Measurements from ENCODE around the gene GMNN.
"Not testable (repeated sequence)": the region's sequence is repeated elsewhere in the genome, so short reads cannot be mapped to it uniquely, and the experiment has no call there.

GMNN gene

DNA sequence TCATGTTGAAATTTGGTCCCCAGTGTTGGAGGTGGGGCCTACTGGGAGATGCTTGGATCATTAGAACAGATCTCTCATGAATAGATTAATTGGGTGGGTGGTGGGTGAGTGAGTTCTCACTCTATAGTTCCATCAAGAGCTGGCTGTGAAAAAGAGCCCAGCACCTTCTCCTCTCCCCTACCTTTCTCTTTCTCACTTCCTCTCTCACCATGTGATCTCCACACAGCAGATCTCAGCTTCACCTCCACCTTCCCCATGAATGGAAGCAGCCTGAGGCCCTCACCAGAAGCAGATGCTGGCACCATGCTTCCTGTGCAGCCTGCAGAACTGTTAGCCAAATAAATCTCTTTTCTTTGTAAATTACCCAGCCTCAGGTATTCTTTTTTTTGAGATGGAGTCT lies 12.9 kb upstream of the GMNN start:
- no peak for DNase-seq (ENCODE audit: low read depth)

DNA sequence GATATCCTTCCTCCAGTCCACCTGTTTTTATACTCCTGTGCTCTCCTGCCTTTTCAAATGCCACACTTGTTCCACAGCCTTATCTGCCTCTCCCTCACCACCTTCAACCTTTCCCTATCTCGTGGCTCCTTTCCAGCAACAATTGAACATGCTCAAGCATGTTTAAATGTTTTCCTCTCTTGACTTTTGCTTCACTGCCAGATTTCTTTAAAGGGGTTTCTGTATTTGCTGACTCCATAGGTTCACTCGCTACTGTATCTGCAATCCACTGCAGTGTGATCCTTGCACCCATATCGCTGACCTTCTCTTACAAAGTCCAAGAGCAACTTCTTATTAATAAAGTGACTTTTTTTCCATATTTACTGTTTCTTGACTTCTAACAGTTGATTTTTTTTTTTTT lies 11.2 kb upstream of the GMNN start:
- no peak for DNase-seq (ENCODE audit: low read depth)

DNA sequence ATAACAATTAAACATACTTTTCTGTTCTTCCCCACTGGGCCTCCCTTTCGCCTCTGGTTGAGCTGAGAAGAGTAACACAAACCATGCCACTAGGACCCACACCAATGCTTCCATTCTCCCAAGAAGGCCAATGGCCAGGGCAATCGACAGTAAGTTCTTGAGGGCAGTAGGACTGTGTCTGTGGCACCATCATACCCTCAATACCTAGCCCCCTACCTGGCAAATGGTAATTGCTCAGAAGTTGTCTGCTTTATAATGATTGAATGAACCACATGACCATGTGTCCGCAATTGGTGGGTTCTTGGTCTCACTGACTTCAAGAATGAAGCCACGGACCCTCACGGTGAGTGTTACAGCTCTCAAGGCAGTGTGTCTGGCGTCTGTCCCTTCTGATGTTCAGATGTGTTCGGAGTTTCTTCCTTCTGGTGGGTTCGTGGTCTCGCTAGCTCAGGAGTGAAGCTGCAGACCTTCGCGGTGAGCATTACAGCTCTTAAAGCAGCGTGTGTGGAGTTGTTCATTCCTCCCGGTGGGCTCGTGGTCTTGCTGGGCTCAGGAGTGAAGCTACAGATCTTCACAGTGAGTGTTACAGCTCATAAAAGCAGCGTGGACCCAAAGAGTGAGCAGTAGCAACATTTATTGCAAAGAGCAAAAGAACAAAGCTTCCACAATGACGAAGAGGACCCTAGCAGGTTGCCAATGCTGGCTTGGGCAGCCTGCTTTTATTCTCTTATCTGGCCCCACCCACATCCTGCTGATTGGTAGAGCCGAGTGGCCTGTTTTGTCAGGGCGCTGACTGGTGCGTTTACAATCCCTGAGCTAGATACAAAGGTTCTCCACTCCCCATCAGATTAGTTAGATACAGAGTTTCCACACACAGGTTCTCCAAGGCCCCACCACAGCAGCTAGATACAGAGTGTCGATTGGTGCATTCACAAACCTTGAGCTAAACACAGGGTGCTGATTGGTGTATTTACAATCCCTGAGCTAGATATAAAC lies 9.6 kb upstream of the GMNN start:
- not testable (repeated sequence) for DNase-seq (ENCODE audit: low read depth)

- not testable (repeated sequence) for DNase-seq (ENCODE audit: low read depth)
These were observed 8.8 kb upstream of the GMNN start for GRCh38 chr6:24765968-24766367.

DNA sequence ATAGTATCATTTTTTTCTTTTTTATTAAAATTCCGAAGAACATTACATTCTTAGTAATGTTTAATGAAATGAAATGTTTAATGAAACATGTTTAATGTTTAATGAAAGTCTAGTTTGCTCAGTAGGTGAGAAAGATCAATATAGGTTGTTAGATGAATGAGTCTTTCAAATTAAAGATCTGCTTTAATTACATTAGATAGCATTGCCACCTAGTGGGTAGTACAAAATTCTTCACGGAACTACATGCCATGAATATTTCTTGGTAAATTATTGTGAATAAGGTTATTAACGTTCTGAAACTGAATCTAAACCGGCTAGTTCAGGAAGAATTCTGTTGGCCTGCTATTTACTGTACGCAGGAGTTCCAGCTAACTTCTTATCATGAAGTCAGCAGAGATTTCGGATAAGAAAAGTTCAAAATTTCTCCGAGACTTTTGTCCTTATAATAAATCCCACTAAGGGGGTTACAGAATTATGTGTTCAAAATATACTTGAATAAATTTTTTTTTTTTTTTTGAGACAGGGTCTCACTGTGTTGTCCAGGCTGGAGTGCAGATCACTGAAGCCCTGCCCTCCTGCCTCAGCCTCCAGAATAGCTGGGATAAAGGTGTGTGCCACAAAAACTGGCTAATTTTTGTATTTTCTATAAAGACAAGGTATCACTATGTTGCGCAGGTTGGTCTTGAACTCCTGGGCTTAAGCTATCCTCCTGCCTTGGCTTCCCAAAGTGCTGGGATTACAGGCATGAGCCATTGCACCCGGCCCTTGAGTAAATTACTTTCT lies 7.9 kb upstream of the GMNN start:
- no peak for DNase-seq (ENCODE audit: low read depth)

- DNase-seq (ENCODE audit: low read depth) = no peak
These were observed 6.4 kb upstream of the GMNN start for GRCh38 chr6:24768361-24768760.

GRCh38 chr6:24775520-24776058 lies 852 bp downstream of the GMNN start:
- DNase-seq (ENCODE audit: low read depth) = no peak

GRCh38 chr6:24777227-24777626 lies 2.5 kb downstream of the GMNN start:
- DNase-seq (ENCODE audit: low read depth) = no peak

DNA sequence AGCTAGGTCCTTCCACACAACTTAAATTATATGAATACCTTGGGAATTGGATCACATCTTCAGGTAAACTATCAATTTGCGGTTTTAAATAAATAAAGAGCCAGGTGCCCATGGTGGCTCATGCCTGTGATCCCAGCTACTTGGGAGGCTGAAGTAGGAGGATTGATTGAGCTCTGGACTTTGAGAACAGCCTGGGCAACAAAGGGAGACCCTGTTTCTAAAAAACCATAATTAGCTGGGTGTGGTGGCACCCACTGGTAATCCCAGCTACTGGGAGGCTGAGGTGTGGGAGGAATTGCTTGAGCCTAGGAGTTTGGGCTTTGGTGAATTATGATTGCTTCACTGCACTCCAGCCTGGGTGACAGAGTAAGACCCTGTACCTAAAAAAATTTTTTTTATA lies 3.4 kb downstream of the GMNN start:
- no peak for DNase-seq (ENCODE audit: low read depth)

DNA sequence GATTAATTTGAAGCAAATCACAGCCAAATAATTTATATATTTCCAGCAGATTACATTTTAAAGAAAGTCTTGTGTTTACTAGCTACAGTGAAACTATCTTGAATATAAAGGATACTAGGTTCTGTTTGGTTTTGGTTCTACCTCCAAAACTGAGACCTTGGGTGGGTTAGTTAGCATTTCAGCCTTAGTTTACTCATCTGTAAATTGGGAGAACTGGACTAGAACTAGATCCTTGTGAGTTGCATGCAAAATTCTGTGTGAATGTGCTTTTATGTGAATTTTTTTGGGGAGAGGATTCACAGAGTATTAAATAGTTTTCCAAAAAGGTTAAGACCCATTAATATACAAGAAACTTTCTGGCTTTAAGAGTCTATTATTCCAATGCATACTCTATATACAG lies 4.1 kb downstream of the GMNN start:
- no peak for DNase-seq (ENCODE audit: low read depth)

DNA sequence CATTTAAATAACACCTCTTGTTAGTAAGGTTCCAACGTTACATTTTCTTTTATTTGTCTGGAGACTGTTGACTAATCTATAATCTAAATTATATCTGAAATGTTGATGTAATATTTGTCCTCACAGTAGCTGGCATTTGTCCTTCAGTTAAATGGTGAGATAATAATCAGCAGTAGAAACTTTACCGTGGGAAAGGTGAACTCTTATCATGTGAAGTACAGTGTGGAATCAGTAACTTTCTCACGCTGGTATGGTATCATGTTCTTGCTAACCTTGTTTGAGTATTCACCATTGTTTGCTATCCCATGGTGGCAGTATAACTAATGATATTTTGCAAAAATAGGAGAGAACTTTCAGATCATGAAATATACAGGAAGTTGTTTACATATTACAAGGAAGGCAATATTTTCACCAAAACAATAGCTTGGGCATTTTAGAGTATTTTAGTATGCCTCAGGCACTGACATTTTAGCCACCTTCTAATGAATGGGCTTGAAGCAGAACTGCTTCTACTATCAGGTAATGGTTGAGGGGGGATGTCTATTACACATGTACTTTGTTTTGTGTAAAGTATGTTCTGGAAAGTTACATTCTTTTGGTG lies 4.8 kb downstream of the GMNN start:
- no peak for DNase-seq (ENCODE audit: low read depth)

DNA sequence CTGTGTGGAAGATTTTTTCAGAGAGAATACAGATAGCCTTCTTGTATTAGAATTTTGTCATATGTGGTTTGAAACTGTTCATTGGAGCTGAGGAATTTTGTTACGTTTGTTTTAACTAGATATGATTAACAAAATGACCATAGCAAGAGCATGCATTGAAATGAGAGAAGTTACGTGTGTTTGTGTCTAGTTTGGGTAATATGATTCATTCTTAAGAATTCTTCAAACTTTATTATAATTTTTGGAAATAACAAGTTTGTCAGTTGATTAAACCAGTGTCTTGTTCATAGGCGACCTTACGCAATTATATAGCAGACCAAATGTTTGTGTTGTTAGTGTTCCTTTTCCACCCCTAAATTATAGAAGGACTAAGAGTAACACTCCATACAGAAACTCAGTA lies 5.5 kb downstream of the GMNN start:
- DNase-seq (ENCODE audit: low read depth) = no peak

GRCh38 chr6:24788031-24788665 lies 13.4 kb downstream of the GMNN start:
- no peak for DNase-seq (ENCODE audit: low read depth)

DNA sequence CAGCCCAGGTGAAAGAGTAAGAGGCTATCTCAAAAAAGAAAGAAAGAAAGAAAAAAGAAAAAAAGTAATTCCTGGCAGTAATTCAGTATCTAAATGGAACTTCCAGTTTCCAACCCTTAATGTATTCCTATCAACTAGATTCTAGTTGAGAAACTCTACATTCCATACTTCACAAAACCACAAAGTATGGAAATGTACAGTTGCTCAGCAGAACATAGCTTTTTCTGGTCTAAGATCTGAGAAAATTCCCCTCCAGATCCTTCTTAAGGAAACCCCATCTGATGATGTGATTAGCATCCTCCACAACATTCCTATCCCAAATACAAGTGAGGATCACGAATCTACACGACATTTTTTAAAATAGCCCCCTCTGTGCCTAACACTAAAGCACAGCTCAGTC lies 20.4 kb downstream of the GMNN start:
- no peak for DNase-seq (ENCODE audit: low read depth)

DNA sequence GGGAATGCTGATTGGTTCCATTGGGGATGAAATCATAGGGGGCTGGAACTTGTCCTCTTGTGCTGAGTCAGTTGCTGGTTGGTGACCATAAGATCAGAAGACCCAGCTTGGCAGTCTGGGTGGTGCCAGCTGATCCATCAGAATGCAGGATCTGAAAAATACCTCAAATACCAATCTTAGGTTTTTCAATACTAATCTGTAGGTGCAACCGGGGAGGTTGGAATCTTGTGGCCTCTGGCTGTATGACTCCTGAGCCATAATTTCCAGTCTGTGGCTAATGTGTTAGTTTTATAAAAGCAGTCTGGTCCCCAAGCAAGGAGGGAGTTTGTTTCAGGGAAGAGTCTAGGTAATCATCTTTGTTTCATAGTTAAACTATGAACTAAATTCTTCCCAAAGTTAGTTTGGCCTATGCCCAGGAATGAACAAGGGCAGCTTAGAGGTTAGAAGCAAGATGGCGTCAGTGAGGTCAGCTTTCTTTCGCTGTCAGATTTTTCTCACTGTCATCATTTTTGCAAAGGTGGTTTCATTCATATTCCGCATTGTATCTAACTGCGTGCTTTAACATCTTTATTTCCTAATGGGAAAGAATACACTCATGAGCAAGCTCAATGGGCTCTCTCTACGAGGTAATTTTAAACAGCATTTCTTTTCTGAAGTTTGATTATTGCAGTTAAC lies 22.0 kb downstream of the GMNN start:
- no peak for DNase-seq (ENCODE audit: low read depth)

- DNase-seq (ENCODE audit: low read depth) = no peak
These were observed 23.0 kb downstream of the GMNN start for GRCh38 chr6:24797596-24798216.

GRCh38 chr6:24798740-24799540 lies 24.2 kb downstream of the GMNN start, which contains the start of gene ARMH2:
ARMH2 (minus strand) TSS chr6:24798917; CDS start chr6:24798857, 60 bp downstream.
- no peak for DNase-seq (ENCODE audit: low read depth)

DNA sequence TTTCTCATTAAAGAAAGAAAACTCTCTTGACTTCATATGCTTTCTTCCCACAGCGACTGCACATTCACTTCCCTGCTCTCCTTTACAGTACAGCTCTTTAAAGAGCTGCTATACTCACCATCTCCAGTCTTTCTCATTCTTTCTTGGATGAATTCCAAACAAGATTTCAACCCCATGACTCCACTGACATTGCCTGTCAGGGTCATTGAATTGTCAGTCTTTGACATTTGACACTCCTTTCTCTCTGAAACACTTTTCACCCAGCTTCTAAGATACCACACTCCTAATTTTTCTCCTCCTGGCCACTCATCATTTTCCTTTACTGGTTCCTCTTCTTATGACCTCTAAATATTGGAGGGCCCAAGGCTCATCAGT lies 24.8 kb downstream of the GMNN start:
- no peak for DNase-seq (ENCODE audit: low read depth)

- DNase-seq (ENCODE audit: low read depth) = no peak
These were observed 27.7 kb downstream of the GMNN start for GRCh38 chr6:24802271-24803059.

All from activated T-cell treated with anti-CD3 and anti-CD28 coated beads for 1 hour (primary cell).